Stomach (tissue), 4 donors: ENCODE results near the gene CTDSPL.

ENCODE experiments used
- CTCF ChIP-seq, 7 experiments: fragments of 450-650 bp in 4 of 7; fragments of 200-600 bp in 3 of 7; sonication (generic) in 3 of 7; IDR thresholded peaks; one replicate each; pipeline ENCODE4 v1.5.1; 2016 to 2019; ENCODE audit warnings: antibody characterized with exemption in 7 of 7, control low read depth in 2 of 7, mild to moderate bottlenecking in 1 of 7
- POLR2A ChIP-seq, 4 donors: fragments of 450-650 bp; IDR thresholded peaks; one replicate each; pipeline ENCODE4 v1.6.1; 2016; ENCODE audit warnings: antibody characterized with exemption in 4 of 4, control low read depth in 2 of 4, mild to moderate bottlenecking in 1 of 4, moderate library complexity in 1 of 4

GRCh38 chr3:37941608-37942508, 80.2 kb downstream of the CTDSPL start:
- TF ChIP-seq CTCF (IDR thresholded peaks at IDR 0.05), result no peak
- no peak for TF ChIP-seq POLR2A (IDR thresholded peaks at IDR 0.05)
